Measurements from ENCODE around the gene RELCH.
A peak's percentile ranks its signal among the peaks of the same experiment; 100 is the strongest.

The RELCH gene

GRCh38 chr18:62182220-62182619 is 4.8 kb upstream of the RELCH start:
- Histone ChIP-seq H3K9me2 (replicated peaks; ENCODE audit: control insufficient read depth, low read length) (no peaks in the 10 kb centered on the region), H4K20me1 (ENCODE audit: control insufficient read depth, insufficient read depth, low read depth, low read length) (peaks cover 4% of the 10 kb centered on the region; the same call in 1 of the 2 replicates), H3K4me1 (ENCODE audit: control insufficient read depth, low read length) (peaks cover 49% of the 10 kb centered on the region), H3K79me2 (ENCODE audit: control insufficient read depth, low read length) (peaks cover 72% of the 10 kb centered on the region), H3F3A (ENCODE audit: control insufficient read depth, insufficient read depth) (peaks cover 8% of the 10 kb centered on the region; the same call in 1 of the 2 replicates), H3K4me3 (ENCODE audit: low read length) (no peak overlapping the region), H3K36me3 (ENCODE audit: control insufficient read depth, low read length) (peaks cover 8% of the 10 kb centered on the region; the same call in 1 of the 2 replicates), H3K4me2 (ENCODE audit: low read length) (no peak overlapping the region), H3K27me3 (ENCODE audit: control insufficient read depth, low read length) (no peaks in the 10 kb centered on the region), H3K9me3 (ENCODE audit: control insufficient read depth, insufficient read depth, low read length) (no peaks in the 10 kb centered on the region), H3K27ac (ENCODE audit: low read depth, low read length) (no peak overlapping the region)
- TF ChIP-seq CTCF (IDR thresholded peaks at IDR 0.05; ENCODE audit: low read depth, low read length, poor library complexity, severe bottlenecking) (no peak), EZH2phosphoT487 (IDR thresholded peaks at IDR 0.05; ENCODE audit: borderline replicate concordance, low read length) (no peak)

GRCh38 chr18:62183578-62184195 is 3.4 kb upstream of the RELCH start:
- peaks cover 8% of the 10 kb centered on the region; the same call in 1 of the 2 replicates for H3F3A ChIP-seq (ENCODE audit: control insufficient read depth, insufficient read depth)
- H3K36me3 ChIP-seq (ENCODE audit: control insufficient read depth, low read length): peaks cover 15% of the 10 kb centered on the region
- peaks cover 46% of the 10 kb centered on the region for H3K4me1 ChIP-seq (ENCODE audit: control insufficient read depth, low read length)
- H3K79me2 ChIP-seq (ENCODE audit: control insufficient read depth, low read length): peaks cover 73% of the 10 kb centered on the region
- H3K9me2 ChIP-seq (replicated peaks; ENCODE audit: control insufficient read depth, low read length): no peaks in the 10 kb centered on the region
- no peaks in the 10 kb centered on the region for H3K9me3 ChIP-seq (ENCODE audit: control insufficient read depth, insufficient read depth, low read length)
- H3K27me3 ChIP-seq (ENCODE audit: control insufficient read depth, low read length): no peaks in the 10 kb centered on the region
- H3K27ac ChIP-seq (ENCODE audit: low read depth, low read length): no peak overlapping the region
- no peak overlapping the region for H3K4me3 ChIP-seq (ENCODE audit: low read length)
- TF ChIP-seq EZH2phosphoT487 (IDR thresholded peaks at IDR 0.05; ENCODE audit: borderline replicate concordance, low read length): no peak
- TF ChIP-seq CTCF (IDR thresholded peaks at IDR 0.05; ENCODE audit: low read depth, low read length, poor library complexity, severe bottlenecking): peak; percentile 75
- H4K20me1 ChIP-seq (ENCODE audit: control insufficient read depth, insufficient read depth, low read depth, low read length): peaks cover 15% of the 10 kb centered on the region; the same call in 1 of the 2 replicates
- no peak overlapping the region for H3K4me2 ChIP-seq (ENCODE audit: low read length)

DNA sequence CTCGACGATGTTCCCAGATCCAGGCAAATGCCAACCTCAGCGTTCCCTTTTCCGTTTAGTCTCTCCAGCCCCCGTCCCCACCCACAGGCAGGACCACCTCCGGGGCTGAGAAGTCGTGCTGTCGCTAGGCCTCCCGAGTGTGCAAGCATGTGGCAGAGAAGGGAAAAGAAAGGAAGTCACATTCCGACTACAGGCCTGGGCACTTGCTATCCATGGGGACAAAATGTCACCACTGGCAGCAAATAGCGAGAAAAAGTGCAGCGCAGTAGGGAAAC is 619 bp upstream of the RELCH start:
- Histone ChIP-seq H3K4me1 (ENCODE audit: control insufficient read depth, low read length) (peaks cover 44% of the 10 kb centered on the region), H3K27ac (ENCODE audit: low read depth, low read length) (peak overlapping the region; percentile 27; the same call in 1 of the 2 replicates), H3K4me3 (ENCODE audit: low read length) (peak overlapping the region; percentile 100), H3K27me3 (ENCODE audit: control insufficient read depth, low read length) (no peaks in the 10 kb centered on the region), H3K4me2 (ENCODE audit: low read length) (peak overlapping the region; percentile 89), H3K36me3 (ENCODE audit: control insufficient read depth, low read length) (peaks cover 31% of the 10 kb centered on the region), H3K9me3 (ENCODE audit: control insufficient read depth, insufficient read depth, low read length) (no peaks in the 10 kb centered on the region; the same call in 1 of the 2 replicates), H3K79me2 (ENCODE audit: control insufficient read depth, low read length) (peaks cover 86% of the 10 kb centered on the region), H4K20me1 (ENCODE audit: control insufficient read depth, insufficient read depth, low read depth, low read length) (peaks cover 15% of the 10 kb centered on the region; the same call in 1 of the 2 replicates), H3K9me2 (replicated peaks; ENCODE audit: control insufficient read depth, low read length) (no peaks in the 10 kb centered on the region), H3F3A (ENCODE audit: control insufficient read depth, insufficient read depth) (peaks cover 8% of the 10 kb centered on the region; the same call in 1 of the 2 replicates)
- no peak for TF ChIP-seq CTCF (IDR thresholded peaks at IDR 0.05; ENCODE audit: low read depth, low read length, poor library complexity, severe bottlenecking)
- no peak for TF ChIP-seq EZH2phosphoT487 (IDR thresholded peaks at IDR 0.05; ENCODE audit: borderline replicate concordance, low read length)

All from DOHH2 (cell line).